GM19372 (cell line): ENCODE results near the gene CUL4B.
"Not testable (repeated sequence)": the region's sequence is repeated elsewhere in the genome, so short reads cannot be mapped to it uniquely, and the experiment has no call there.

Experiments
- ATAC-seq: cut with Tn5 transposase; IDR thresholded peaks from one replicate; pipeline ENCODE4 v1.9.1; 2021; ENCODE audit warnings: mild to moderate bottlenecking, low read depth, moderate library complexity; ENCODE audit not compliant: unreplicated experiment

Gene CUL4B

GRCh38 chrX:120534413-120535205 is 26.2 kb downstream of the CUL4B start:
- ATAC-seq: no peak

- no peak for ATAC-seq
Observed at GRCh38 chrX:120522820-120523219, 37.9 kb downstream of the CUL4B start.

GRCh38 chrX:120517936-120518335 is 42.8 kb downstream of the CUL4B start:
- ATAC-seq: no peak

GRCh38 chrX:120514236-120514635 is 46.5 kb downstream of the CUL4B start:
- ATAC-seq: no peak

- ATAC-seq: no peak
Observed at GRCh38 chrX:120512627-120513026, 48.1 kb downstream of the CUL4B start.

DNA sequence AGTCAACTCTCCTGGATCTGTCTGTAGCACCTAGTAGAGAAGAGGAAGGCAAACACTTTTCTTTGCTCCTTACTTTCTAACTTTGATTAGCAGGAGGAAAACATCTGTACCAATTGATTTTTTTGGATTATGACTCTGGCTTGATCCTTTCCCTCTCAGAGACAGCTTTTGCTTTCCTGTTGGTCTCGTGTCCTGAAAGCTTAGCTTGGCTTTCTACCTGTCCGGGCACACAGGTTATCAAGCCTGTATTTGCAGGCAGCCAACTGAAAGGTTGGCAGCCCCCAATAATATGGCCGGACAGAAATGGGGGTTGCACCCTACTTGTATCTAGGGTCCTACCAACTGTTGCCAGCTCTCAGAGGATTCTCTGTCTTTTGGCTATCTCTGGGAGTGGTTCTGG is 48.5 kb downstream of the CUL4B start:
- no peak for ATAC-seq

DNA sequence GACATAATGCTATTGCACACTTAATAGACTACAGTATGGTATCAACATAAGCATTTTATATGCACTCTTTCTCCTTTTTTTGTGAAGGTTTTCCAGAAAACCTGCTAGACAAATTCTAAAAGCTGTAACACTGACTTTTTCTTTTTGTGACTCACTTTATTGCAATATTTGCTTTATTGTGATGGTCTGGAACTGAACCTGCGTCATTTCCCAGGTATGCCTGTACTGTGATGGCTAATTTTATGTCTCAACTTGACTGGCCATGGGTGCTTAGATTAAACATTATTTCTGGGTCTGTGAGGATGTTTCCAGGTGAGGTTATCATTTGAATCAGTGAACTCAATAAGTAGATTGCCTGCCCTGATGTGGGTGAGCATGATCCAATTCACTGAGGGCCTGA is 56.2 kb downstream of the CUL4B start:
- ATAC-seq: no peak

GRCh38 chrX:120499301-120500072 is 61.3 kb downstream of the CUL4B start:
- ATAC-seq: no peak

DNA sequence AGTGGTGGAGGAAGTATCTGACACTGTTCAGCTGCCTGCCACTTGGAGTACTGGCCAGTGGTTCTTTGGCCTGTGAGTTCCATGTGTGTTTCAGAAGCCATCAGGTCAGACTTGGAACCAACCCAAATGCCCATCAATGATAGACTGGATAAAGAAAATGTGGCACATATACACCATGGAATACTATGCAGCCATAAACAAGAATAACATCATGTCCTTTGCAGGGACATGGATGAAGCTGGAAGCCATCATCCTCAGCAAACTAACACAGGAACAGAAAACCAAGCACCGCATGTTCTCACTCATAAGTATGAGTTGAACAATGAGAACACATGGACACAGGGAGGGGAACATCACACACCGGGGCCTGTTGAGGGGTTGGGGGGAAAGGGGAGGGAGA is 70.6 kb downstream of the CUL4B start:
- not testable (repeated sequence) for ATAC-seq

DNA sequence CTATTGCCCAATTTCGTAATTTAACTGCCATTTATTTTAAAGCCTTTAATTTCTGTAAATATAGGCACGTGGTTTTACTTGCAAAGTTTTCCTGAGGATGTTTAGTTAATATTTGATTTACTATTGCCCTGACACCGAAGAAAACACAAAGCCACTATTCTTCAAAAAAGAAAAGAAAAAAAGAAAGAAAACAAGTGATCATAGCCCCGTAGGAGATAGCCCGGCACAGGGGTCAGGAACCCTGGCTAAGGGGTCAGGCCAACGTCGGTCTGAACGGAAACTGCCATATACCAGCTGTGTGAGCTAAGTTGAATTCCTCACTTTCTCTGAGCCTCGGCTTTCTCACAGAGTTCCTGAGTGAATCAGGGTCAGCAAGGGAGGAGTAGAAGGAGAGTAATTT is 74.0 kb downstream of the CUL4B start:
- no peak for ATAC-seq

GRCh38 chrX:120485638-120486520 is 74.9 kb downstream of the CUL4B start:
- peak; percentile 67 for ATAC-seq

- no peak for ATAC-seq
Observed at GRCh38 chrX:120485315-120485637, 75.5 kb downstream of the CUL4B start.

DNA sequence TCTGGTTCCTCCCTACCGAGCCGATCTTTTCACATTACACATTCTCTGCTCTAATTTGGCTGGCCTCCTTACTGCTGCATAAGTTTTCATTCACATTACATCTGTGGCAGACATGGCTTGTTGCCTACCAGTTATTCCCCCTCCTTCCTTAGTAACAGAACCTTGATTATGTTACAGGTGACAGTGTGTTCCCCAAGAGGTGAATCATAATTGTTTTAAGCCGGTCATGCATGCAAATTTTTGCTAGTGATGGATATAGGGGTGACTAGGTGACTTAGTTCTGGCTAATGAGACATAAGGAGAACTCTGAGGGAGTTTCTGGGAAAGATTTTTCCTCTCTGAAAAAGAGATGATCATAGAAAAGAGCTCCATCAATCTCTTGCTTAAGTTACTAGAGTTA is 83.3 kb downstream of the CUL4B start:
- ATAC-seq: no peak

DNA sequence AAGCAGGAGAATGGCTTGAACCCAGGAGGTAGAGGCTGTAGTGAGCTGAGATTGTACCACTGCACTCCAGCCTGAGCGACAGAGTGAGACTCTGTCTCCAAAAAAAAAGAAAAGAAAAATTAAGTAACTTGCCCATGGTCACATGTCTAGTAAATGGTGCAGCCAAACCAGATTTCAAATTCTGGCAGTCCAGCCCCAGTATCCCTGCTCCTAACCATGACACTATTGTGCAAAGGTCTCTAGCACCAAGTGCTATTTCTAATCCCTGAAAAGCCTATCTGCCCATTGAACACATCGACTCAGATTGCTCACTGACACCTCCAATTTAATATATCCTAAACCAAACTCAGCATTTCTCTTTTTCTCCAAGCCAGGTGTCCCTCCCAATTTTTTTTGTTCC is 84.0 kb downstream of the CUL4B start:
- ATAC-seq: no peak

GRCh38 chrX:120475447-120475846 is 85.3 kb downstream of the CUL4B start:
- not testable (repeated sequence) for ATAC-seq
